GM23248 (cell line): Measurements from ENCODE around the gene CACNB4. TPM values are rescaled to one million over a fixed set of nuclear protein-coding genes. Genes with fewer than 3 reads are reported as not detected.

ENCODE experiments used
- DNase-seq: peaks from one replicate; pipeline ENCODE4 v3.0.0-alpha.2; 2015
- H2AFZ ChIP-seq: fragments of 200-600 bp; sonication (generic); 2 replicates; pipeline ENCODE4 v1.6.1; 2016; ENCODE audit warnings: antibody characterized with exemption
- H3F3A ChIP-seq: fragments of 200-600 bp; sonication (generic); 2 replicates; pipeline ENCODE4 v1.6.1; 2016; ENCODE audit warnings: mild to moderate bottlenecking, antibody characterized with exemption, mixed run types; ENCODE audit not compliant: insufficient read depth
- H3K27ac ChIP-seq: fragments of 200-600 bp; sonication (generic); 2 replicates; pipeline ENCODE4 v1.5.1; 2016; ENCODE audit warnings: mild to moderate bottlenecking
- H3K27me3 ChIP-seq: fragments of 200-600 bp; sonication (generic); replicated peaks from 2 replicates; pipeline ENCODE4 v1.6.1; 2016; ENCODE audit warnings: mild to moderate bottlenecking; ENCODE audit not compliant: insufficient read depth
- H3K36me3 ChIP-seq: fragments of 200-600 bp; sonication (generic); 2 replicates; pipeline ENCODE4 v1.6.1; 2016; ENCODE audit warnings: low read depth, mild to moderate bottlenecking
- H3K4me1 ChIP-seq: fragments of 200-600 bp; sonication (generic); 2 replicates; pipeline ENCODE4 v1.6.1; 2016; ENCODE audit warnings: mild to moderate bottlenecking; ENCODE audit not compliant: insufficient read depth
- H3K4me2 ChIP-seq: fragments of 200-600 bp; sonication (generic); one replicate; pipeline ENCODE4 v1.6.1; 2016; ENCODE audit warnings: mild to moderate bottlenecking; ENCODE audit not compliant: unreplicated experiment
- H3K4me3 ChIP-seq: fragments of 200-600 bp; sonication (generic); 2 replicates; pipeline ENCODE4 v1.5.1; 2016; ENCODE audit warnings: mild to moderate bottlenecking
- H3K79me2 ChIP-seq: fragments of 200-600 bp; sonication (generic); 2 replicates; pipeline ENCODE4 v1.6.1; 2016; ENCODE audit warnings: mild to moderate bottlenecking; ENCODE audit not compliant: insufficient read depth
- H3K9ac ChIP-seq: fragments of 200-600 bp; sonication (generic); 2 replicates; pipeline ENCODE4 v1.6.1; 2016; ENCODE audit warnings: mild to moderate bottlenecking
- H3K9me2 ChIP-seq: fragments of 200-600 bp; sonication (generic); 2 replicates; pipeline ENCODE4 v1.6.1; 2016; ENCODE audit warnings: mixed run types, mild to moderate bottlenecking, moderate library complexity; ENCODE audit not compliant: insufficient read depth
- H3K9me3 ChIP-seq: fragments of 200-600 bp; sonication (generic); one replicate; pipeline ENCODE4 v1.6.1; 2017; ENCODE audit warnings: low read depth
- H4K20me1 ChIP-seq: fragments of 200-600 bp; sonication (generic); 2 replicates; pipeline ENCODE4 v1.6.0; 2016; ENCODE audit not compliant: insufficient read depth
- EZH2 ChIP-seq: fragments of 200-600 bp; sonication (generic); IDR thresholded peaks from 2 replicates; pipeline ENCODE4 v1.6.1; 2018; ENCODE audit warnings: antibody characterized with exemption, mild to moderate bottlenecking; ENCODE audit not compliant: insufficient read depth, poor library complexity, severe bottlenecking
- EZH2phosphoT487 ChIP-seq: fragments of 200-600 bp; sonication (generic); IDR thresholded peaks from 2 replicates; pipeline ENCODE4 v1.6.1; 2018; ENCODE audit warnings: antibody characterized with exemption, moderate library complexity, mild to moderate bottlenecking, low read depth; ENCODE audit not compliant: insufficient read depth
- WGBS, 2 experiments: methylation state at CpG; one replicate each; pipeline ENCODE4 v1.1.6; 2015 to 2017; ENCODE audit warnings: low lambda C conversion rate in 2 of 2, low coverage in 1 of 2; ENCODE audit errors: missing lambda C conversion rate in 2 of 2; 5-methylcytosine and 5-hydroxymethylcytosine counted together
- in situ Hi-C: fragments of 300-500 bp; cut with MboI; formaldehyde crosslinking; loops from 2 replicates; pipeline ENCODE4 v1.15.0; 2020
- polyA plus RNA-seq: library from polyadenylated mRNA; unstranded; fragments of >200 nt; fragmentation: Nextera tagmentation; extraction: Ambion mirVana; gene quantifications from 2 replicates; pipeline ENCODE4 v1.2.1, GENCODE V29; 2016
- total RNA-seq: library from RNA; depleted of rRNA; stranded (reverse); fragments of >200 nt; shearing (Covaris generic); gene quantifications from 2 replicates; pipeline ENCODE4 v1.2.3, GENCODE V29; 2014

The CACNB4 gene
- total and polyA plus RNA-seq, 2 experiments from 2014 or later = 0.05 to 0.11 TPM

DNA sequence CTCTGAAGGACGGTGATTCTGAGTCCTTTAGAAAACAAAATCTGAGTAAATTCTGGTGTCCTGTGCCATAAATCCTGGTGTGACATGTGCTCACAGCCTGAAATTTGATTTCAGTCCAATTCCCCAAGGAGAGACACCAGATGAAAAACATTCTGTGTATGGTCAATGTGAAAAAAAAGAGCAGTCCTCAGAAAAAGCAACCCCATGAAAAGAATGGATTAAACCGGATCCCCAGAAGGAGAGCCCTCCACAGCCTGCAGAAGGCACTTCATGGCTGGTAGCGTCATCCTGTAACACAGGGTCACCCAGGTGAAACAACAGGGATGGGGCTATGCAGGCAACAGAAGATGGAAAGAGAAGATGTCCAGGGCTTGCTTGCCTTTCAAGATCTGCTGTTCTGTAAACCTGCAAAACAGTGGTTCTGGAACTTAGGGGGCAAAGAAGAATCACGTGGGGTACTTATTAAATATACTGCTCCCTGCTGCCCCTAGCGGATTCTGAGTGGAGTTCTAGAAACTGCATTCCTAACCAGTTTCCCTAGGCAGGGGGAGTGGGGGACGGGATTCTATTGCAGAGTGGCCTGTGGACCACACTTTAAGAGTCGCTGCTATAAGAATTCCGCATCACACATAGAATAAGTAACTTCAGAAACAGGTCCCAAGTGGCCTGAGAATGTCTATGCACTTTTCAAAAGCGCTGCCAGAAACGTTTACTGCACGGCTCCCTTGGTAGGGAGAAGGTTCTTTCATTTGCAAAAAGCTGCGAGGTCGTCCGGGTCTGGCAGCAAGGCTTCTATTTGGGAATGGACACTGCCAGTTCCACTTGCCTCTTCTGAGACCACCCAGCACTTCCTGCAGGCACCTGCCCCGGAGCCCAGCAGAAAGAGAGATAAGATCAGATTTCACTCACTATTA is 151.7 kb downstream of the CACNB4 start:
- Histone ChIP-seq H3K9me3 (no peaks in the 10 kb centered on the region), H4K20me1 (no peaks in the 10 kb centered on the region), H3K9ac (no peak overlapping the region), H3K27me3 (no peaks in the 10 kb centered on the region), H3F3A (no peaks in the 10 kb centered on the region), H3K4me2 (no peak overlapping the region), H3K9me2 (no peaks in the 10 kb centered on the region), H2AFZ (no peak overlapping the region), H3K27ac (no peak overlapping the region), H3K4me3 (no peak overlapping the region), H3K79me2 (no peaks in the 10 kb centered on the region), H3K36me3 (no peaks in the 10 kb centered on the region), H3K4me1 (no peaks in the 10 kb centered on the region)
- DNase-seq = peak; percentile 47
- WGBS, 2 experiments = 12 to 16% methylated on average over 15 of the region's 15 CpGs
- TF ChIP-seq EZH2phosphoT487 = no peak
- TF ChIP-seq EZH2 = no peak
- in situ Hi-C loops = no loop called here

DNA sequence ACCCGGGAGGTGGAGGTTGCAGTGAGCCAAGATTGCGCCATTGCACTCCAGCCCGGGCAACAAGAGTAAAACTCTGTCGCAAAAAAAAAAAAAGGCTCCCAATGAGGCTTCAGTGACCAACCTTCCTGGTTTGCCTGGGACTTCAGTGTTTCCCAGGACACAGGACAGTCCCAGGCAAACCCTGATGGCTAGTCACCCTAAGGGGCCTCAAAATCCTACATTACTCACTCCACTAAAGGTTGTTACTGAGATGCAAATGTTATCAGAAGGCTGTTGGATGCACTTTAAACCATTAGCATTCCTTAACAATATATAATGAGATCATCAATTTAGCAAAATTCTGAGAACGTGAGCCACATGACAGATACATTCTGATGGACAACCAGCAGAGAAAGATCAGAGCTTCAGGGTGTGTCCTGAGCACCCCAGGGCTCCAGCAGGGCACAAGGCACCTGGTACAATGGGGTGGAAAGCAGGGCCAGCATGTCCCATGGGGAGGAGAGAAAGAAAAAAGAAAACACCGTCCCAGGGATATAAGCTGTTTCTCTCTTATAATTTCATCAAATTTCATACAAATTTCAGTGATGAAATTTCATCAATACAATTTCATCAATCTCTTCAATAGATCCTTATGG is 152.5 kb downstream of the CACNB4 start:
- H3K9me3 ChIP-seq = no peaks in the 10 kb centered on the region
- H3K27ac ChIP-seq = no peak overlapping the region
- no peaks in the 10 kb centered on the region for H3K36me3 ChIP-seq
- TF ChIP-seq EZH2phosphoT487 = no peak
- TF ChIP-seq EZH2 = no peak
- DNase-seq = no peak
- 52 to 53% methylated on average over 6 of the region's 6 CpGs for WGBS, 2 experiments
- H3K9me2 ChIP-seq = no peaks in the 10 kb centered on the region
- no peaks in the 10 kb centered on the region for H3K79me2 ChIP-seq
- in situ Hi-C loops = no loop called here
- H3K4me1 ChIP-seq = no peaks in the 10 kb centered on the region
- H3K4me2 ChIP-seq = no peak overlapping the region
- no peak overlapping the region for H2AFZ ChIP-seq
- H3F3A ChIP-seq = no peaks in the 10 kb centered on the region
- H4K20me1 ChIP-seq = no peaks in the 10 kb centered on the region
- H3K4me3 ChIP-seq = no peak overlapping the region
- no peak overlapping the region for H3K9ac ChIP-seq
- H3K27me3 ChIP-seq = no peaks in the 10 kb centered on the region

DNA sequence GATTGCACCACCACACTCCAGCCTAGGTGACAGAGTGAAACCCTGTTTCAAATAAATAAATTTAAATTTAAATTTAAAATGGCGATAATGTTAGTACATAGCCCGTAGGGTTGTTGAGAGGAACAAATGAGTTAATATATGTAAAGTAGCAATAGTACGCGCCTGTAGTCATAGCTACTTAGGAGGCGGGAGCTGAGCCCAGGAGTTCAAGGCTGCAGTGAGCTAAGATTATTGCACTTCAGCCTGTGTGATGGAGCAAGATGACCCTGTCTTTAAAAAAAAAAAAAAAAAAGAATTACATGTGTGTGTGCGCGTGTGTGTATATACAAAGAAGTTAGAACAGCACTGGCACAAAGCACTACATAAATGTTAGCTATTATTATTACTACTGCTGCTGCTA is 153.2 kb downstream of the CACNB4 start:
- H4K20me1 ChIP-seq = no peaks in the 10 kb centered on the region
- no peaks in the 10 kb centered on the region for H3F3A ChIP-seq
- no peaks in the 10 kb centered on the region for H3K4me1 ChIP-seq
- no peaks in the 10 kb centered on the region for H3K36me3 ChIP-seq
- 88 to 91% methylated on average over 7 of the region's 7 CpGs for WGBS, 2 experiments
- H3K9ac ChIP-seq = no peak overlapping the region
- no peak overlapping the region for H3K27ac ChIP-seq
- H3K9me3 ChIP-seq = no peaks in the 10 kb centered on the region
- H3K9me2 ChIP-seq = no peaks in the 10 kb centered on the region
- no peak overlapping the region for H3K4me2 ChIP-seq
- no peak overlapping the region for H3K4me3 ChIP-seq
- no peak for TF ChIP-seq EZH2
- TF ChIP-seq EZH2phosphoT487 = no peak
- H2AFZ ChIP-seq = no peak overlapping the region
- no peak for DNase-seq
- H3K79me2 ChIP-seq = no peaks in the 10 kb centered on the region
- no peaks in the 10 kb centered on the region for H3K27me3 ChIP-seq
- in situ Hi-C loops = no loop called here

DNA sequence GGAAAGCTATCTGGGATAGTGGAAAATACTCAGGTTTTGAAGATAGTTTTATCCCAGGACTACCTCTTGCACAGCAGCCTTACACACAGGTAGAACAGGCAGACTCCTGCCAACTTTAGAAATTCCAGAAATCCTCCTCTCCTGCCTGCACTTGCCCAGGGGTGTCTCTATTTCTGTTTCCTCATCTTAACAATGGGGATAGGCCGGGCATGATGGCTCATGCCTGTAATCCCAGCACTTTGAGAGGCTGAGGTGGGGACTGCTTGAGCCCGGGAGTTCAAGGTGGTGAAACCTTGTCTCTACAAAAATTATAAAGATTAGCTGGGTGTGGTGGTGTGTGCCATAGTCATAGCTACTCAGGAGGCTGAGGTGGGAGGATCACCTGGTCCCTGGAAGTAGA is 153.7 kb downstream of the CACNB4 start:
- no peaks in the 10 kb centered on the region for H3K9me2 ChIP-seq
- H3K4me3 ChIP-seq = no peak overlapping the region
- WGBS, 2 experiments = 33 to 46% methylated on average over 2 of the region's 2 CpGs
- H3K27me3 ChIP-seq = no peaks in the 10 kb centered on the region
- no peaks in the 10 kb centered on the region for H4K20me1 ChIP-seq
- TF ChIP-seq EZH2phosphoT487 = no peak
- TF ChIP-seq EZH2 = no peak
- H2AFZ ChIP-seq = no peak overlapping the region
- no peaks in the 10 kb centered on the region for H3K9me3 ChIP-seq
- H3K79me2 ChIP-seq = no peaks in the 10 kb centered on the region
- no peak overlapping the region for H3K27ac ChIP-seq
- no peak for DNase-seq
- no peak overlapping the region for H3K9ac ChIP-seq
- H3K36me3 ChIP-seq = no peaks in the 10 kb centered on the region
- in situ Hi-C loops = no loop called here
- H3F3A ChIP-seq = no peaks in the 10 kb centered on the region
- H3K4me1 ChIP-seq = no peaks in the 10 kb centered on the region
- H3K4me2 ChIP-seq = no peak overlapping the region
